HG02798 (cell line): ENCODE data around the gene AKR1B15.
"Not testable (repeated sequence)": the region's sequence is repeated elsewhere in the genome, so short reads cannot be mapped to it uniquely, and the experiment has no call there.

Experiments used
- ATAC-seq: cut with Tn5 transposase; IDR thresholded peaks from one replicate; pipeline ENCODE4 v1.9.1; 2021; ENCODE audit warnings: mild to moderate bottlenecking; ENCODE audit not compliant: unreplicated experiment, poor library complexity

The AKR1B15 gene

DNA sequence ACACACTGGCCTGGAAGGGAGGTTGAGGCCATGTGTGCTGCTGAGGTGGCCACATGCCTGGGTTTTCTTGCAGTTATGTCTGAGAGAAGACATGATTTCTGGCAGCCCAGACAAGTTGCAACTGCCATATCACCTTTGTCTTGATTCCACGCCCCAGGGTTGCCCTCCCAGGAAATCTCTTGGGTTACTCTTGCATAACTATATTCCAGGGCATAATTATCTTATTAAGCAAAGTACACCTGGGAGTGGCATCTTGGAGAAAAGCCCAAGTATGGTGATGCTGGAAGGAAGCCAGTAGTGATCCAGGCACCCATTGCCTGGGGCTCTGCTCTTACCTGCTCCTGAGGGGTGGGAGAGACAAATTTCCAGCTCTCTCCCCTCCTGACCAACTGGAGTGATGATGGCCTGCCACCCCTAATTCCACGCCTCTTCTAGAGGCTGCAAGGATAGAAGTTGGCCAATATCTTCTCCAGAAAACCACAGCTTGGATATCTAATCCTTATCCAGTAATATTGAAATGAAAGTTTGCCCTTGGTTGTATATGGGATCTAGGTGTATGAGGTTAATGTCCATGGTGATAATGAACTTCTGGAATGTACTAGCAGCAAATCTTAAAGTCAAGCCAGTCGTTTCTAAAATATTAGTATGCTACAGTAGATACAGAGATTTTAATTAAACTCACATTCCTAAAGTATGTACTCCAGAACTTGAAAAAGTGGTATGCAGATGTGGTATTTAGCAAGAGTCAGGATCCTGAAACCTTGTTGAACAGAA, 16.5 kb upstream of the AKR1B15 start:
- no peak for ATAC-seq

DNA sequence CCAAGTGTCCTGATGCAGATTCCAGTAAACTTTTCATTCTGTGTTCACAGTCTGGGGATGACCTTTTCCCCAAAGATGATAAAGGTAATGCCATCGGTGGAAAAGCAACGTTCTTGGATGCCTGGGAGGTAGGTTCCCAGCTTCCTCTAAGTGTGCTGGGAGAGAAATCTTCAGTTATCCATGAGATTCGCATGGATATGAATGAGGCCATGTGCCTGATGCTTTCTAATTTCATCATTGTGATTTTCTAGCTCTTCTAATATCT, 16.0 kb upstream of the AKR1B15 start:
- no peak for ATAC-seq

DNA sequence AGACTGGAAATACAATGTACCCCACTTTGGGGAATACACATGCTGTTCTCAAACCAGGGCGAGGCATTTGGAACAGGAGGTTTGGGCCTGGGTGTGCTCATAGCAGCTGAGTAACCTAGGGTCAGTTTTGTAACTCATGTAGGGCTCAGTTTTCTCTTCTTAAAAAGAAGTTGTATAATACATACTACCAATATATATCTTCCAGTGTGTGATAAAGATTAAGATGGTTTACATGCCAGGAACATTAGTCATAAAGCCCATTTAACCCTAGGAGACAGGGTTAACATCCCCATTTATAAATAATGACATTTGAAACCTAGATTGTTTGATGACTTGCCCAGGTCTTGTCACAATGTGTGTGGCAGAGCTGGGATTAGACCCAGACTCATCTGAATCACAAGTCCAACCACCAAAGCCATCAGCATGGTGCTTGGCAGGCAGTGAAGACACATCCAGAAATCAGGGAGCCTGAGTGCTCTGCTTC, 15.6 kb upstream of the AKR1B15 start:
- no peak for ATAC-seq

DNA sequence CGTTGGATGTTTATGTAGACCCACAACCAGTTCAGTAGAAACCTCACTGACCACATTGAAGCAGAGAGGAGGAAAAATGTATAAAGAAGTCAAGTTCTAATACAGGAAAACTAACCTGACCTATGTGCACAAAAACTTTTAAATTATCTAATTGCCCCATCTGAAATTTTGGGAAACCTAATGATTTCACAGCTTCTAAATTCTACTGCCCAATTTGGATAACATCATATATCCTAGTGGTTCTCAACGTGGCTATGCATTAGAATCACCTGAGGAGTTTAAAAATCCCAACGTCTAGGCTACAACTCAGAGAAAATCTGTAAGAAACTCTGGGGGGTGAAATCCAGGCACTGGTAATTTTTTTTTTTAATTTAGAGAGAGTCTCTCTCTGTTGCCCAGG, 14.3 kb upstream of the AKR1B15 start:
- no peak for ATAC-seq

DNA sequence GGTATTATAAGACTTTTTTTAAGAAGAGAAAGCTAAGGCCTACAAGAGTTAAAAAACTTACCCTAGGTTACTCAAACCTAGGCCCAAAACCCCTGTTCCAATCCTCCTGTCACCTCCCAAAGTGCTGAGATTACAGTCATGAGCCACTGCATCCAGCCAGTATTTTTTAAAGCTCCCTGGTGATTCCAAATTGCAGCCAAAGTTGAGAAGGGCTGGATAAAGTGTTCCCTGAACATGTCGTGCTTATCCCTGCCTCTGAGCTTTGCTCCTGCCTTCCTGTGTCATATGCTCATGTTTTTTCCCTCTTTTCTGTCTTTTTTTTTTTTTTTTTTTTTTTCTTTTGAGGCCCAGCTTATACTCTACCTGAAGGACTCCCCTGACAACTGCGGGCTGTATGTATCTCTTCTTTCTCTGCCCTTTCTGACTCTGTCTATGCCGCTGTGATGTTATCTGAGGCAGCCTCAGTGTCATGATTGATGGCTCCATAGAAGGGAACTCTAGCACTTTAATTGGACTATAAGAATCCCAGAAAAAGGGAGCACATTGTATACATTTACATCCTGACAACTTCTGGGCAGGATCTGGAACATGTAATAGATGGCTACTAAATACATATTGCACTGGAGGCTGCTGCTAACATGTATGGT, 13.5 kb upstream of the AKR1B15 start:
- ATAC-seq: no peak

DNA sequence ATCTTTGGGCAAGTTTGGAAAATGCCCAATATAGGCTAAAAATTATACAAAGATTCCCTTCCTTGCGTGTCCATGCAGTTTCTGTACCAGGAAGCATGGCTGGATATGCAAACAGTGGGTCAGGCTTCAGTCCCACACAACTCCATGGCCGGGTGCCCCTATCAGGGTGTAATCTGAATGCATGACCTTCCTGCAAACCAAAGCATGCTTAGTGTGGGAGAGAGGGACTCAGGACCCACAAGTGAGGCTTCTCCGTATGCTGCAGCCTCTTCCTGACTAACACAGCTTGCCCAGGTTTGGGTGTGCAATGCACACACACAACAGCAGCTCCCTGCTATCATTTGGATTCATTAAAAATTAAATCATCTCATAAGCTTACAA, 13.0 kb upstream of the AKR1B15 start:
- ATAC-seq: no peak

DNA sequence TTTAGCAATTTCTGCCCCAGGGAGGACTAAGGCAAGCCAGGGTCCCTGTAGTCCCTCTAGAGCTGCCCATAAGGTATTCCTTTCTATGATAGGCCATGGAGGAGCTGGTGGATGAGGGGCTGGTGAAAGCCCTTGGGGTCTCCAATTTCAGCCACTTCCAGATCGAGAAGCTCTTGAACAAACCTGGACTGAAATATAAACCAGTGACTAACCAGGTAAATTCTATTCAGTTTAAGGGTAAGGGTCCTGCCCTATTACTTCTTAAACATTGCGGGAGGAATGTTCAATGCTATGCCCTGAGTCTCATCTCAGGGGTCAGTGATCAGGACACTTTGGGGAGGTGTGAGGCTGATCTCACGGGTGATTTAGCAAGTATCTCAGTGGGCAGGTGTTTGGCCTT, 12.4 kb upstream of the AKR1B15 start:
- not testable (repeated sequence) for ATAC-seq

DNA sequence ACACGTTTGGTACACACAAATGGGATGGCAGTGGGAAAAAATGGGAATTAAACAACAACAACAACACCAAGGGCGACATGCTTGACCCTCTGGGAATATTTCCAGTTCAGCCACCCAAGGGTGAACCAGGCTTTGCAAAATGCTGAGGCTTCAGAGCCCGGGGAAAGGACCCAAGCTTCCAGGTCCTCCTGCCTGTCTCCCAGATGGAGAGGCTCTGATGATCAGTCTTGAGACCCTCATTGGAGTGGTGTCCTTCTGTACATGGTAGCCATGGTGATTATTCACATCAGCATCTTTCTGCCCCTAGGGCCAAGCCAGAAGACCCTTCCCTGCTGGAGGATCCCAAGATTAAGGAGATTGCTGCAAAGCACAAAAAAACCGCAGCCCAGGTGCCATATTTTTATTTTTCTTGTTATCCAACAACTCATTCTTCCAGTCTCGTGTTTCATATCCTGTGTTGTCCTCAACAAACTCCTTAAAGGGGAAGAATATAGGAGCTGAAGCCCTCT, 11.6 kb upstream of the AKR1B15 start:
- not testable (repeated sequence) for ATAC-seq

DNA sequence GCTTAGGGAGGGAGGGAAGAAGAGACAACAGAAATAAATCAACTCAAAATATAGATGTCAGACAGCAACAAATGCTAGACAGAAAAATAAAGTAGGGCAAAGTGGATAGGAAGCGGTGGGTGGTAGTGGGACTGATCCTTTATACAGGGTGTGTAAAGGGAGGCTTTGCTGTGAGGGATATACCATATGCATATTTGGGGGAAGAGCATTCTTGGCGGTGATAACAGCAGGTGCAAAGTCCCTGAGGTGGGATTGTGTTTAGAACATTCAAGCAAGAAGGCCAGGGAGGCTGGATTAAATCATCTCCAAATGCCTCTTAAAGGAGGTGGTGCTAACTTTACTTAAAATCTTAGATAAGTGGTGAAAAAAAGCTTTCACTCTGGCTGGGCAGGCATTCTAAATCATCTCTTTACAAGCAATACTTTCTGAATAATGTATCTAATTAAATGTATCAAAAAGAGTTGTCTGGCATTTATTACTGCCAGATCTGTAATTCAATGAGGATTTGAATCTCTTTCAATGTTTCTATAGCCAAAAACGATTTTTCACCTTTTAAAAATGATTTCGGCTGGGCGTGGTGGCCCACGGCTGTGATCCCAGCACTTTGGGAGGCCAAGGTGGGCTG, 9.4 kb upstream of the AKR1B15 start:
- ATAC-seq: no peak

DNA sequence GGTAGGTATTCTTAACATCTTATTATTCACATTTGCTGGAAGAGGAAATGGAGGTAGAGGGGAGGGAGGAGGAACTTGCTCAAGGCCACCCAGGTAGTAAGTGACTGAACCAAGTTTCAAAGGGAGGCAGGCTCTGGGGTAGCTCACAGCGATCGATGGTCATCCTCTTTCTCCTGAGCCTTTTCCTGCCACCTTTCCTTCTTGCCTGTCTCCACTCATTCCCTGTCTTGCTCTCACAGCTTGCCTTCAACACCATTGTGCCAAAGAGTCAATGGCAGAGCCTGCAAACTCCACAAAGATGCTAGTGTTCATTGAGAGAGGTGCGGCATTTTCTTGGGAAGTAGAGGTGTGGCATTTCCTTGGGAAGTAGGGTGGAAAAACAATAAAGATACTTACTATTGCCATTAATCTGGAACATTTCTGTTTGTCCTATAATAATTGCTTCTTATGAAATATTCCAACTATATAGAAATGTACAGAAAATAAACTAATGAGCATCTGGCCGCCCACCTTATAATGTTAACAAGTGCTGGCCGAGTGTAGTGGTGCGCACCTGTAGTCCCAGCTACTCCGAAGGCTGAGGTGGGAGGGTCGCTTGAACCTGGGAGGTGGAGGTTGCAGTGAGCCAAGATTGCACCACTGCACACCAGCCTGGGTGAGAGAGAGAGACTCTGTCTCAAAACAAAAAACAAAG, 7.3 kb upstream of the AKR1B15 start:
- ATAC-seq: not testable (repeated sequence)

DNA sequence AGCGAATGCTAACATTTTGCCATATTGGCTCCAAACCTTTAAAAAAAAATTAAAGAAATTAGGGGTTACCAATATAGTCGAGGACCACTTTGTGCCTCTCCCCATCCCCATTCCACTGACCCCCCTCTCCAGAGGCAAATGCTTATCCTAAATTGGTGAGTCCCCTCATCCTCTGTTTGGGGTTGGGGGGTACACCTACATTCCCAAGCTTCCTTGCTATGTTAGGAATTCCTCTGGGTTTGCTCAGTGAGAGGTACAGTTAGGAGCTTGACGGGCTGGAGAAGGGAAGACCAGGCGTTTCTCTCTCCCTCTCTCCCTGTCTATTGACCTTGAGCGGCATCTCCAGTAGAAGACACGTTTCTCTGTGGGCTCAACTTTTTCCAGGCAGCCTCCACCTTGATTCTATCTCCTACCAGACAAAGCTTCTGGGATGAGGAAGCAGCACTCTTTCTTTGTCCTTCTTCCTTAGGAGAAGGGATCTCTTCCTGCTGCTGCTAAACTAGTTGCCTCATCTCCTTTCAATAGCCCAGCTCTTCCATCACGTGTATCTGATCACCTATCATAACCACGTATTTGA, 6.6 kb upstream of the AKR1B15 start:
- no peak for ATAC-seq

DNA sequence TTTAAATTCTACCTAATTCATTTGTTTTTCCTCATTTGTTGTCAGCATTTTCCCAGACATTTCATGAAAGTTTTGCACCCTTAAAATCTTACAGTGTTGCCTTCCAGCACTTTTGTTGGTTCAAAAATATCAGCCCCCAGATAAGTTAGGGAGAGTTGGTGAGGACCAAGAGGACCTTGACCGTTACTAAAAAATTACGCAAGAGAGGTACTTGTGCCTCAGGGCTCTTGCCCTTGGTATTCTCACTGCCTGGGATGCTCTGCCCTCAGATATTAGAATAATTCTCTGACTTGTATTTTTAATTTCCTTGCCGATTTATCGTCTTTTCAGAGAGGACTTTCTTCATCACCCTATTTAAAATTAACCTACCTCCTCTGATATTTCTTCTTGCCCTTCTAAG, 3.5 kb upstream of the AKR1B15 start:
- ATAC-seq: no peak

DNA sequence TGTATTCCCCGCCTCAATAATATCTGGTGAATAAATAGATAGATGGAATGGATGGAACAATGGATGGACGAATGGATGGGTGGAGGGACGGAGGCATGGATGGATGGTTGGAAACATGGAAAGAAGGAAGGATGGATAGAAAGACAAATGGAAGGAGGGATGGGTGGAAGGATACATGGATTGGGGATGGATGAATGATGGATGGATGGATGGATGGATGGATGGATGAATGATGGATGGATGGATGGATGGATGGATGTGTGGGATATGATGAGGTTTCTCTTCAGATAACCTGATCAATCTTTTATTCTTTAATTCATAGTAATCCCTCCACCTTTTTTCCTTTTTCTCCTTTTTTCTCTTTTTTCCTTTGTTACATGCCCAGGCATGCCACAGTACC, 3.0 kb upstream of the AKR1B15 start:
- no peak for ATAC-seq

DNA sequence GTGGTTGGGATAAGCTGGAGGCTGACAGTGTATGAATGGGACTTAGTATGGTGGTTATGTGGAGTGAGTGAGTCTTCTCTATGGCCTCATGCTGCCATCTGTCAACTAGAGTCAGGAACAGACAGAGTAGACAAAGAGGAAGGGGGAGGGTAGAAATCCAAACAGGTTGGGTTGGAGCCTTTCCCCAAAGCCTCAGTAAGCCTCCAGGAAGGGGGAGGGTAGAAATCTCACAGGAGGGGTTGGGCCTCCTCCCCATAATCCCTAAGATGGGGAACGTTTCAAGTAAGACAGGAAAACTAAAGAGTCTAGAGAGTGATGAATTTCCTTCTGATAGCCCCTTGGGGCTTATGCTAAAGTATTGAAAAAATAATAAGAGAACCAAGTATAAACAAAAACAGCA, 2.0 kb upstream of the AKR1B15 start:
- no peak for ATAC-seq

DNA sequence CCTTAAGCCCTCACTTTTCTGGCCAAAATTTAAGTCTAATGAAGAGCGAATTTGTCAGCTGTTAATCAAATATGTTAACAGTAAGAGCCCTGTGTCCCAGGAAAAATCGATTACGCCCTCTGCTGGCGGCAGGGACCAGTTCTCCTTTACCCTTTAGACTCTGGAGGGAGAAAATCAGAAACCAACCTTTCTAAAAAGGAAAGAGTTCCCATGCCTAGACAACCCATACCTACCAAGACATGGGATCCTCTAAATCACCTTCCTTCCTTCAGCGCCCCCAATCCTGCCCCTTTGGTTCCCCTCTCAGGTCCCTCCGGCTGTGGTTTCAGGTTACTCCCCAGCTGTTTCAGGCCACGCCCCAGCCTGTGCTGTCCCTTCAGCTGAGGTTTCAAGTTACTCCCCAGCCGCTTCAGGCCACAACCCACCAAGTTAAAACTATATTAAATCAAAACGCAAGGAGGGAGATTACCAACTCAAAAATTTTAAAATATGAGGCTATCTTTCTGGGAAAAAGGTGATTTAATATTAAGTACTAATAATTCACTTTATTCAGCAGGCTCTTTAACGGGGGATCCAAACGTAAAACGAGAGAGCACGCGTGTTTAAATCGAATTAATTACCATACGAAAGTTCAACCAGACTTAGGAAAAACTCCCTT, 1.4 kb upstream of the AKR1B15 start:
- ATAC-seq: peak; percentile 86

DNA sequence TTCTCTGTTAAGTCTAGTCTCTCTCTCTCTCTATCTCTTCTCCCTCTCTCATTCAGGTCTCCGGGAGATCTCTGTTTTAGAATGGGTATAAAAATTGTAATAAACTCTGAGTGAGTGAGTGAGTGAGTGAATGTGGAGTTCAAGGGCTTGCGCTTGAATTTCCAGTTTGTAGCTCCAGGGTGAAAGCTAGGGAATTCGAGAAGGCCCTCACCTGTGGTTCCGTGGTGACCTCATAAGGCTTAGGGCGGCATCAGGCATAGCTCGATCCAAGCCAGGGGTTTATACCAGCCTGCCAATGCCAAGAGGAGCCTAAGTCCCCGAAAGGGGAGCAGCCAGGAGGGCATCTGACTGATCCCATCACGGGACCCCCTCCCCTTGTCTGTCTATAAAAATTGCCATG, 456 bp downstream of the AKR1B15 start:
- no peak for ATAC-seq

DNA sequence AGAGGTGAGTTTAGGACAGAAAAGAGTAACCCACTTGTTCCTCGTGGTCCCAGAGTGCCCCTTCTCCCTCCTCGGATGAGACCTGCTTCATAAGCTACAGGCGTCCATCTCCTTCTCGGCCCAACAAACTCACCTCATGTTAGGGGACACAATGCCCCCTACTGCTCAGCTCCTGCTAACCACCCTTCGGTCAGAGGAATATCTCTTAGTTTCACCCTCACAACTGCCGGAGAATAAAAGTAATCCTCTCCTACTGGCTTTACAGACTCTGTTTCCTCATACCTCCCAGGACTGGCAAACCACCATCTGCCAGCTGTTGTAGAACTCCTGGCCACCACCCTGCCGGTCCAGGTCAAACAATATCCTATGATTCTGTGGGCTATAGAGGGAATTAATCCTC, 3.2 kb downstream of the AKR1B15 start:
- ATAC-seq: no peak

DNA sequence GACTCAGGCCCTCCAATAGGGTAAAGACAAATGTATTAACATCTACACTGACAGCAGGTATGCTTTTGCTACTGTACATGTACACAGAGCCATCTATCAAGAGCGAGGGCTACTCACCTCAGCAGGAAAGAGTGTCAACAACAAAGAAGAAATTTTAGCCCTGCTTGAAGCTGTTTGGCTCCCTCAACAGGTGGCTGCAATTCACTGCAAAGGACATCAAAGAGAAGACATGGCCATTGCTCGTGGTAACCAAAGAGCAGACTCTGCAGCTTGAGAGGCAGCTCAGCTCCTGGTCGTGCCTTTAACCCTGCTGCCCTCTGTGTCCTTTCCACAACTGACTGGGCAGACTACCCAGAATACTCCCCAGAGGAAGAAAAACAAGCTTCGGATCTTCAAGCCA, 5.1 kb downstream of the AKR1B15 start:
- no peak for ATAC-seq

DNA sequence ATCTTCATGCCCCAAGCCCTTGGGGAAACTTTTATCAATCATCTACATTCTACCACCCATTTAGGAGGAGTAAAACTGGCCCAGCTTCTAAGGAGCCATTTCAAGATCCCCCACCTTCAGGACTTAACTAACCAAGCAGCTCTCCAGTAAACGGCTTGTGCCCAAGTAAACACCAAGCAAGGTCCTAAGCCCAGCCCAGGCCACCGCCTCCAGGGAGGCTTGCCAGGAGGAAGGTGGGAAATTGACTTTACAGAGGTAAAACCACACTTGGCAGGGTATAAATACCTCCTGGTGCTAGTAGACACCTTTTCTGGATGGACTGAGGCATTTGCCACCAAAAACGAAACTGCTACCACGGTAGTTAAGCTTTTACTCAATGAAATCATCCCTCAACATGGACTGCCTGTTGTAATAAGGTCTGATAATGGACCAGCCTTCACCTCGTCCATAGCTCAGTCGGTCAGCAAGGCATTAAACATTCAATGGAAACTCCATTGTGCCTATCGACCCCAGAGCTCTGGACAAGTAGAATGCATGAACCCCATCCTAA, 5.6 kb downstream of the AKR1B15 start:
- ATAC-seq: no peak

DNA sequence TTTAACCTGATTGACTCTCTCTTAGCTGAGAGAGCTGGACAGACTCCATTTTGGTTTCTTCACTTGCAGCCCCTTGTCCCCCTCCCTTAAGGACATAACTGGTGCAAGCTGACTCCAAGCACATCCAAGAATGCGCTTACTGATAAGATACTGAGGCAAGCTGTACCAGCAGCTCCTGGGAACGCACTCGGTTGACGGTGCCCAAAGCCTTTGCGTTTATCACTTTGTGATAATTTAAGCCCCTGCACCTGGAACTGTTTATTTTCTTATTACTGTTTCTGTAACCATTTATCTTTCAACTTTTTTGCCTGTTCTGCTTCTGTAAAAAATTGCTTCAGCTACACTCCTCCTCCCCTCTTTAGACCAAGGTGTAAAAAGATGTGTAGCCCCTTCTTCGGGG, 8.5 kb downstream of the AKR1B15 start:
- no peak for ATAC-seq
